ENCODE measurements around the gene MTX1.
"Not testable (repeated sequence)": the region's sequence is repeated elsewhere in the genome, so short reads cannot be mapped to it uniquely, and the experiment has no call there.

MTX1 gene

GRCh38 chr1:155189926-155190325 lies 18.6 kb upstream of the MTX1 start:
- DNase-seq = not testable (repeated sequence)

GRCh38 chr1:155191904-155192303 lies 16.6 kb upstream of the MTX1 start:
- DNase-seq = no peak

GRCh38 chr1:155192346-155193274 lies 15.9 kb upstream of the MTX1 start:
- DNase-seq = peak; percentile 80 to 90 (median 85)

GRCh38 chr1:155193275-155193990 lies 15.1 kb upstream of the MTX1 start:
- DNase-seq = peak; percentile 91 to 96 (median 94)

GRCh38 chr1:155193991-155194240 lies 14.6 kb upstream of the MTX1 start:
- not testable (repeated sequence) for DNase-seq

- DNase-seq = no peak
These were observed 13.0 kb upstream of the MTX1 start for GRCh38 chr1:155195201-155196102.

- DNase-seq = no peak
These were observed 12.2 kb upstream of the MTX1 start for GRCh38 chr1:155196103-155196892.

GRCh38 chr1:155196893-155197638 lies 11.4 kb upstream of the MTX1 start:
- no peak for DNase-seq

- no peak for DNase-seq
These were observed 10.5 kb upstream of the MTX1 start for GRCh38 chr1:155197901-155198546.

- no peak for DNase-seq
These were observed 10.0 kb upstream of the MTX1 start for GRCh38 chr1:155198547-155198906.

- DNase-seq = no peak
These were observed 8.7 kb upstream of the MTX1 start for GRCh38 chr1:155199792-155200191.

GRCh38 chr1:155200920-155201319 lies 7.6 kb upstream of the MTX1 start:
- no peak for DNase-seq

GRCh38 chr1:155202198-155202597 lies 6.3 kb upstream of the MTX1 start:
- no peak for DNase-seq

GRCh38 chr1:155202731-155203515 lies 5.6 kb upstream of the MTX1 start:
- DNase-seq = no peak

- no peak for DNase-seq
These were observed 3.5 kb upstream of the MTX1 start for GRCh38 chr1:155205035-155205434.

- no peak for DNase-seq
These were observed 2.4 kb upstream of the MTX1 start for GRCh38 chr1:155205969-155206593.

- peak; percentile 86 to 96 (median 94) for DNase-seq
These were observed 1.3 kb upstream of the MTX1 start for GRCh38 chr1:155206891-155207805.

- peak in 2 of 3 experiments; percentile 76 to 89 for DNase-seq
These were observed 522 bp upstream of the MTX1 start, which contains the start of gene THBS3 for GRCh38 chr1:155207806-155208540. Gene THBS3, minus strand, starts transcription at chr1:155207897. Its CDS starts 21 bp downstream, at chr1:155207876.
